MM.1S (cell line): Measurements from ENCODE around the gene MBD5.

ENCODE experiments used
- DNase-seq: peaks from one replicate; pipeline ENCODE4 v3.0.0-alpha.2; 2015
- H2AFZ ChIP-seq: fragments of 300-600 bp; sonication (generic); 2 replicates; pipeline ENCODE4 v1.6.0; 2016; ENCODE audit warnings: antibody characterized with exemption, low read length
- H3F3A ChIP-seq: fragments of 300-600 bp; sonication (generic); 2 replicates; pipeline ENCODE4 v1.6.1; 2016; ENCODE audit warnings: mild to moderate bottlenecking, antibody characterized with exemption, low read length, moderate library complexity, mixed read lengths; ENCODE audit not compliant: insufficient read depth
- H3K27ac ChIP-seq: fragments of 300-600 bp; sonication (generic); 2 replicates; pipeline ENCODE4 v1.5.1; 2016; ENCODE audit warnings: mild to moderate bottlenecking, low read length
- H3K27me3 ChIP-seq: fragments of 300-600 bp; sonication (generic); replicated peaks from 2 replicates; pipeline ENCODE4 v1.6.0; 2016; ENCODE audit warnings: low read length; ENCODE audit not compliant: insufficient read depth
- H3K36me3 ChIP-seq: fragments of 300-600 bp; sonication (generic); replicated peaks from 2 replicates; pipeline ENCODE4 v1.6.1; 2016; ENCODE audit warnings: mild to moderate bottlenecking, low read length, mixed read lengths; ENCODE audit not compliant: insufficient read depth
- H3K4me1 ChIP-seq: fragments of 300-600 bp; sonication (generic); 2 replicates; pipeline ENCODE4 v1.6.1; 2016; ENCODE audit warnings: low read length, mixed read lengths
- H3K4me2 ChIP-seq: fragments of 300-600 bp; sonication (generic); 2 replicates; pipeline ENCODE4 v1.6.0; 2016; ENCODE audit warnings: low read depth, low read length
- H3K4me3 ChIP-seq: fragments of 300-600 bp; sonication (generic); 2 replicates; pipeline ENCODE4 v1.5.1; 2016; ENCODE audit warnings: low read length, mixed read lengths
- H3K79me2 ChIP-seq: fragments of 300-600 bp; sonication (generic); 2 replicates; pipeline ENCODE4 v1.6.1; 2016; ENCODE audit warnings: mixed run types, low read length, mixed read lengths
- H3K9ac ChIP-seq: fragments of 300-600 bp; sonication (generic); 2 replicates; pipeline ENCODE4 v1.6.1; 2016; ENCODE audit warnings: low read length, mixed read lengths
- H3K9me2 ChIP-seq: fragments of 300-600 bp; sonication (generic); replicated peaks from 2 replicates; pipeline ENCODE4 v1.6.1; 2016; ENCODE audit warnings: mild to moderate bottlenecking, low read length, mixed read lengths; ENCODE audit not compliant: insufficient read depth
- H3K9me3 ChIP-seq: fragments of 300-600 bp; sonication (generic); replicated peaks from 2 replicates; pipeline ENCODE4 v1.6.1; 2016; ENCODE audit warnings: mild to moderate bottlenecking, low read length, mixed read lengths; ENCODE audit not compliant: insufficient read depth
- H4K20me1 ChIP-seq: fragments of 300-600 bp; sonication (generic); 2 replicates; pipeline ENCODE4 v1.6.1; 2016; ENCODE audit warnings: mild to moderate bottlenecking, low read length, moderate library complexity, mixed read lengths; ENCODE audit not compliant: insufficient read depth
- CTCF ChIP-seq: fragments of 300-600 bp; sonication (generic); IDR thresholded peaks from 2 replicates; pipeline ENCODE4 v1.5.1; 2016; ENCODE audit warnings: antibody characterized with exemption, low read length, mixed read lengths
- EZH2 ChIP-seq: fragments of 300-600 bp; sonication (generic); optimal IDR thresholded peaks from 2 replicates; pipeline ENCODE3; 2017; ENCODE audit warnings: low read depth, mild to moderate bottlenecking, antibody characterized with exemption, low read length, mixed read lengths
- EZH2phosphoT487 ChIP-seq: fragments of 300-600 bp; sonication (generic); IDR thresholded peaks from 2 replicates; pipeline ENCODE4 v1.6.1; 2018; ENCODE audit warnings: antibody characterized with exemption, low read length

The MBD5 gene

GRCh38 chr2:148253685-148254084, 232.8 kb downstream of the MBD5 start:
- H3K36me3 ChIP-seq, result no peaks in the 10 kb centered on the region
- no peak overlapping the region for H3K4me2 ChIP-seq
- H2AFZ ChIP-seq, result no peak overlapping the region
- DNase-seq, result no peak
- no peaks in the 10 kb centered on the region for H4K20me1 ChIP-seq
- H3F3A ChIP-seq, result no peaks in the 10 kb centered on the region
- no peak overlapping the region for H3K9ac ChIP-seq
- H3K27me3 ChIP-seq, result no peaks in the 10 kb centered on the region
- no peak overlapping the region for H3K27ac ChIP-seq
- no peaks in the 10 kb centered on the region for H3K79me2 ChIP-seq
- TF ChIP-seq EZH2phosphoT487 (no peak), EZH2 (no peak), CTCF (no peak)
- H3K9me3 ChIP-seq, result no peaks in the 10 kb centered on the region
- no peak overlapping the region for H3K4me3 ChIP-seq
- H3K9me2 ChIP-seq, result no peaks in the 10 kb centered on the region
- H3K4me1 ChIP-seq, result no peaks in the 10 kb centered on the region

- Histone ChIP-seq H3K9me3 (no peaks in the 10 kb centered on the region), H3K79me2 (no peaks in the 10 kb centered on the region), H2AFZ (no peak overlapping the region), H3K27ac (no peak overlapping the region), H3K4me3 (no peak overlapping the region), H3K9ac (no peak overlapping the region), H3F3A (no peaks in the 10 kb centered on the region), H4K20me1 (no peaks in the 10 kb centered on the region), H3K27me3 (no peaks in the 10 kb centered on the region), H3K4me2 (no peak overlapping the region), H3K36me3 (no peaks in the 10 kb centered on the region), H3K9me2 (no peaks in the 10 kb centered on the region), H3K4me1 (no peaks in the 10 kb centered on the region)
- no peak for DNase-seq
- TF ChIP-seq EZH2phosphoT487 (no peak), CTCF (no peak), EZH2 (no peak)
These were observed 235.0 kb downstream of the MBD5 start for GRCh38 chr2:148255929-148256328.

- Histone ChIP-seq H3K79me2 (no peaks in the 10 kb centered on the region), H3K9ac (no peak overlapping the region), H3K4me3 (no peak overlapping the region), H3K36me3 (no peaks in the 10 kb centered on the region), H3F3A (no peaks in the 10 kb centered on the region), H3K9me2 (no peaks in the 10 kb centered on the region), H4K20me1 (no peaks in the 10 kb centered on the region), H2AFZ (no peak overlapping the region), H3K4me1 (no peaks in the 10 kb centered on the region), H3K4me2 (no peak overlapping the region), H3K27me3 (no peaks in the 10 kb centered on the region), H3K9me3 (no peaks in the 10 kb centered on the region), H3K27ac (no peak overlapping the region)
- TF ChIP-seq EZH2phosphoT487, result no peak
- no peak for TF ChIP-seq CTCF
- no peak for TF ChIP-seq EZH2
- DNase-seq, result no peak
These were observed 236.4 kb downstream of the MBD5 start for GRCh38 chr2:148257276-148257675.

GRCh38 chr2:148258124-148258523, 237.2 kb downstream of the MBD5 start:
- H3K4me1 ChIP-seq, result no peaks in the 10 kb centered on the region
- H3K4me3 ChIP-seq, result no peak overlapping the region
- no peaks in the 10 kb centered on the region for H4K20me1 ChIP-seq
- no peak overlapping the region for H3K27ac ChIP-seq
- H3K9me2 ChIP-seq, result no peaks in the 10 kb centered on the region
- no peaks in the 10 kb centered on the region for H3K27me3 ChIP-seq
- H3K9ac ChIP-seq, result no peak overlapping the region
- H3F3A ChIP-seq, result no peaks in the 10 kb centered on the region
- no peak overlapping the region for H2AFZ ChIP-seq
- H3K36me3 ChIP-seq, result no peaks in the 10 kb centered on the region
- H3K9me3 ChIP-seq, result no peaks in the 10 kb centered on the region
- no peak for TF ChIP-seq EZH2
- no peak for TF ChIP-seq EZH2phosphoT487
- TF ChIP-seq CTCF, result no peak
- peak; percentile 66 for DNase-seq
- H3K79me2 ChIP-seq, result no peaks in the 10 kb centered on the region
- peak overlapping the region; percentile 19; the same call in 1 of the 2 replicates for H3K4me2 ChIP-seq
